ENCODE measurements around the gene SH3BP5L. TPM values are rescaled to one million over a fixed set of nuclear protein-coding genes. Genes with fewer than 3 reads are reported as not detected.
A peak's percentile ranks its signal among the peaks of the same experiment; 100 is the strongest.

Gene SH3BP5L
- total RNA-seq, 1 donor from 2014 or later, result 21.3 TPM

GRCh38 chr1:248849637-248850036 lies 23.9 kb upstream of the SH3BP5L start:
- ATAC-seq (no peak), DNase-seq (no peak)
- no peaks in the 10 kb centered on the region for H3K27me3 ChIP-seq
- no peak overlapping the region for H3K4me3 ChIP-seq
- TF ChIP-seq, protein P1, sequence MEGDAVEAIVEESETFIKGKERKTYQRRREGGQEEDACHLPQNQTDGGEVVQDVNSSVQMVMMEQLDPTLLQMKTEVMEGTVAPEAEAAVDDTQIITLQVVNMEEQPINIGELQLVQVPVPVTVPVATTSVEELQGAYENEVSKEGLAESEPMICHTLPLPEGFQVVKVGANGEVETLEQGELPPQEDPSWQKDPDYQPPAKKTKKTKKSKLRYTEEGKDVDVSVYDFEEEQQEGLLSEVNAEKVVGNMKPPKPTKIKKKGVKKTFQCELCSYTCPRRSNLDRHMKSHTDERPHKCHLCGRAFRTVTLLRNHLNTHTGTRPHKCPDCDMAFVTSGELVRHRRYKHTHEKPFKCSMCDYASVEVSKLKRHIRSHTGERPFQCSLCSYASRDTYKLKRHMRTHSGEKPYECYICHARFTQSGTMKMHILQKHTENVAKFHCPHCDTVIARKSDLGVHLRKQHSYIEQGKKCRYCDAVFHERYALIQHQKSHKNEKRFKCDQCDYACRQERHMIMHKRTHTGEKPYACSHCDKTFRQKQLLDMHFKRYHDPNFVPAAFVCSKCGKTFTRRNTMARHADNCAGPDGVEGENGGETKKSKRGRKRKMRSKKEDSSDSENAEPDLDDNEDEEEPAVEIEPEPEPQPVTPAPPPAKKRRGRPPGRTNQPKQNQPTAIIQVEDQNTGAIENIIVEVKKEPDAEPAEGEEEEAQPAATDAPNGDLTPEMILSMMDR (IDR thresholded peaks at IDR 0.05), result no peak
- H3K36me3 ChIP-seq, result peaks cover 65% of the 10 kb centered on the region
- H3K27ac ChIP-seq, result no peak overlapping the region
- intact Hi-C loops (cut with DNase I), result no loop called here
- H3K9me3 ChIP-seq, result no peaks in the 10 kb centered on the region
- no peaks in the 10 kb centered on the region for H3K4me1 ChIP-seq

DNA sequence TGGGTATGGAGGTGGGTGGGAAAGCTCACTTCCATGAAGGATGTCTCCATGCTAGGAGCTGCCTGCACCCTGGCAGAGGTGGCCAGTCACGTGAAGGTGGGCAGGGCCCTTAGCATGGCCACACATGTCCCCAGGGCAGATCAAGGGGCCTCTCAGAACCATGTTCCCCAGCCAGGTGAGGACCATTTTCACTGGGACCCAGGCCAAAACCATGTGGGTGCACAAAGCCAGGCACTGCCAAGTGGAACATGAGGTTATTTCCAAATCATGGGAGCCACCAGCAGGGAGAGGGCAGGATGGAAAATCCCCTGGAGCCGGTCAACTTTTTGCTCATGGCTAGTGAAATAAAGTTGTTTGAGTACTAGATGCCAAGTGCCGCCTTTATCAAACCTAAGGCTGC lies 23.4 kb upstream of the SH3BP5L start:
- Histone ChIP-seq H3K9me3 (no peaks in the 10 kb centered on the region), H3K27me3 (no peaks in the 10 kb centered on the region), H3K4me1 (no peaks in the 10 kb centered on the region), H3K36me3 (peaks cover 70% of the 10 kb centered on the region), H3K27ac (no peak overlapping the region), H3K4me3 (no peak overlapping the region)
- DNase-seq (peak; percentile 75), ATAC-seq (peak; percentile 37)
- intact Hi-C loops (cut with DNase I), result no loop called here
- TF ChIP-seq, protein P1 (IDR thresholded peaks at IDR 0.05), result no peak

- H3K4me3 ChIP-seq, result no peak overlapping the region
- no peak for ATAC-seq
- no peaks in the 10 kb centered on the region for H3K4me1 ChIP-seq
- intact Hi-C loops (cut with DNase I), result no loop called here
- no peaks in the 10 kb centered on the region for H3K27me3 ChIP-seq
- TF ChIP-seq, protein P1 (IDR thresholded peaks at IDR 0.05), result no peak
- peaks cover 70% of the 10 kb centered on the region for H3K36me3 ChIP-seq
- no peak for DNase-seq
- no peak overlapping the region for H3K27ac ChIP-seq
- H3K9me3 ChIP-seq, result no peaks in the 10 kb centered on the region
Measured at GRCh38 chr1:248848602-248849001, 22.9 kb upstream of the SH3BP5L start.

GRCh38 chr1:248847956-248848561 lies 22.3 kb upstream of the SH3BP5L start:
- Histone ChIP-seq H3K4me1 (no peaks in the 10 kb centered on the region), H3K4me3 (no peak overlapping the region), H3K27ac (no peak overlapping the region), H3K9me3 (no peaks in the 10 kb centered on the region), H3K36me3 (peaks cover 70% of the 10 kb centered on the region), H3K27me3 (no peaks in the 10 kb centered on the region)
- ATAC-seq (no peak), DNase-seq (peak; percentile 58)
- TF ChIP-seq, protein P1 (IDR thresholded peaks at IDR 0.05), result no peak
- intact Hi-C loops (cut with DNase I), result no loop called here

GRCh38 chr1:248847181-248847955 lies 21.7 kb upstream of the SH3BP5L start:
- Histone ChIP-seq H3K27me3 (no peaks in the 10 kb centered on the region), H3K4me1 (peaks cover 4% of the 10 kb centered on the region), H3K4me3 (no peak overlapping the region), H3K9me3 (no peaks in the 10 kb centered on the region), H3K27ac (no peak overlapping the region), H3K36me3 (peaks cover 70% of the 10 kb centered on the region)
- TF ChIP-seq, protein P1 (IDR thresholded peaks at IDR 0.05), result no peak
- DNase-seq (peak; percentile 61), ATAC-seq (no peak)
- intact Hi-C loops (cut with DNase I), result no loop called here
